Left cardiac atrium (tissue), 4 donors: Measurements from ENCODE around the gene EIPR1. TPM values are rescaled to one million over a fixed set of nuclear protein-coding genes. Genes with fewer than 3 reads are reported as not detected.

Source experiments
- ATAC-seq, 2 donors: fragments of 200-7000 bp; cut with Tn5 transposase; one replicate each; pipeline ENCODE4 v1.9.1; 2020; ENCODE audit warnings: mild to moderate bottlenecking in 2 of 2, moderate library complexity in 2 of 2
- DNase-seq: peaks from one replicate; pipeline ENCODE4 v3.0.0-alpha.2; 2020
- intact Hi-C, 2 donors: fragments of 100-400 bp; cut with DNase I; formaldehyde crosslinking; loops; one replicate each; pipeline versions ENCODE4 v1.14.1 to v1.15.1; 2022 to 2023
- total RNA-seq, 2 donors: library from RNA; stranded (reverse); fragmentation: NEBNext Ultra II Directional; extraction: Animal tissue kit (Norgen Biotek cat#: 25700); gene quantifications; one replicate each; pipeline ENCODE4 v1.2.1, GENCODE V29; 2021
- donor health status: DM: no; HTN: yes; CAD: no.
- donor health status: DM: no; HTN: yes; CAD: no; lungs with severe emphysema.
- donor health status: DM: yes; HTN: yes; CAD: no.
- donor health status: Dilated cardiomyopathy.

The EIPR1 gene
- total RNA-seq, 2 donors from 2014 or later = 11.0 to 11.4 TPM

GRCh38 chr2:3265981-3266924 is 111.4 kb downstream of the EIPR1 start:
- ATAC-seq (no peak), DNase-seq (no peak)
- intact Hi-C loops = no loop called here

- intact Hi-C loops = no loop called here
- no peak for ATAC-seq
- DNase-seq = no peak
Measured at GRCh38 chr2:3265471-3265870, 112.1 kb downstream of the EIPR1 start.

- DNase-seq = no peak
- ATAC-seq = peak; percentile 38 to 72
- intact Hi-C loops = no loop called here
Measured at GRCh38 chr2:3264010-3264744, 113.4 kb downstream of the EIPR1 start.

- intact Hi-C loops = no loop called here
- DNase-seq = no peak
- ATAC-seq = no peak
Measured at GRCh38 chr2:3263487-3263886, 114.1 kb downstream of the EIPR1 start.

- no peak for DNase-seq
- intact Hi-C loops = no loop called here
- ATAC-seq = no peak
Measured at GRCh38 chr2:3262437-3263388, 114.9 kb downstream of the EIPR1 start.

GRCh38 chr2:3261511-3261910 is 116.1 kb downstream of the EIPR1 start:
- DNase-seq (no peak), ATAC-seq (no peak)
- intact Hi-C loops = no loop called here

GRCh38 chr2:3260959-3261358 is 116.7 kb downstream of the EIPR1 start:
- DNase-seq = no peak
- ATAC-seq = no peak
- intact Hi-C loops = no loop called here

GRCh38 chr2:3257826-3258225 is 119.8 kb downstream of the EIPR1 start:
- intact Hi-C loops = no loop called here
- no peak for DNase-seq
- ATAC-seq = no peak

GRCh38 chr2:3257166-3257565 is 120.5 kb downstream of the EIPR1 start:
- intact Hi-C loops = no loop called here
- ATAC-seq (no peak), DNase-seq (no peak)

- no peak for ATAC-seq
- DNase-seq = no peak
- intact Hi-C loops = no loop called here
Measured at GRCh38 chr2:3256605-3257004, 121.0 kb downstream of the EIPR1 start.

GRCh38 chr2:3256157-3256556 is 121.5 kb downstream of the EIPR1 start:
- intact Hi-C loops = no loop called here
- ATAC-seq (no peak), DNase-seq (no peak)

GRCh38 chr2:3254442-3254941 is 123.1 kb downstream of the EIPR1 start:
- no peak for ATAC-seq
- DNase-seq = no peak
- intact Hi-C loops = no loop called here

- intact Hi-C loops = no loop called here
- DNase-seq (no peak), ATAC-seq (no peak)
Measured at GRCh38 chr2:3253913-3254441, 123.6 kb downstream of the EIPR1 start.

- no peak for ATAC-seq
- intact Hi-C loops = no loop called here
- DNase-seq = no peak
Measured at GRCh38 chr2:3251946-3252345, 125.7 kb downstream of the EIPR1 start.

- ATAC-seq (no peak), DNase-seq (no peak)
- intact Hi-C loops = no loop called here
Measured at GRCh38 chr2:3249476-3249962, 128.1 kb downstream of the EIPR1 start.

- ATAC-seq (no peak), DNase-seq (no peak)
- intact Hi-C loops = no loop called here
Measured at GRCh38 chr2:3248754-3249475, 128.7 kb downstream of the EIPR1 start.

- intact Hi-C loops = no loop called here
- DNase-seq (no peak), ATAC-seq (no peak)
Measured at GRCh38 chr2:3246928-3247714, 130.5 kb downstream of the EIPR1 start.
